ENCODE measurements around the gene TTC16.
"Not testable (repeated sequence)": the region's sequence is repeated elsewhere in the genome, so short reads cannot be mapped to it uniquely, and the experiment has no call there.

TTC16 gene

DNA sequence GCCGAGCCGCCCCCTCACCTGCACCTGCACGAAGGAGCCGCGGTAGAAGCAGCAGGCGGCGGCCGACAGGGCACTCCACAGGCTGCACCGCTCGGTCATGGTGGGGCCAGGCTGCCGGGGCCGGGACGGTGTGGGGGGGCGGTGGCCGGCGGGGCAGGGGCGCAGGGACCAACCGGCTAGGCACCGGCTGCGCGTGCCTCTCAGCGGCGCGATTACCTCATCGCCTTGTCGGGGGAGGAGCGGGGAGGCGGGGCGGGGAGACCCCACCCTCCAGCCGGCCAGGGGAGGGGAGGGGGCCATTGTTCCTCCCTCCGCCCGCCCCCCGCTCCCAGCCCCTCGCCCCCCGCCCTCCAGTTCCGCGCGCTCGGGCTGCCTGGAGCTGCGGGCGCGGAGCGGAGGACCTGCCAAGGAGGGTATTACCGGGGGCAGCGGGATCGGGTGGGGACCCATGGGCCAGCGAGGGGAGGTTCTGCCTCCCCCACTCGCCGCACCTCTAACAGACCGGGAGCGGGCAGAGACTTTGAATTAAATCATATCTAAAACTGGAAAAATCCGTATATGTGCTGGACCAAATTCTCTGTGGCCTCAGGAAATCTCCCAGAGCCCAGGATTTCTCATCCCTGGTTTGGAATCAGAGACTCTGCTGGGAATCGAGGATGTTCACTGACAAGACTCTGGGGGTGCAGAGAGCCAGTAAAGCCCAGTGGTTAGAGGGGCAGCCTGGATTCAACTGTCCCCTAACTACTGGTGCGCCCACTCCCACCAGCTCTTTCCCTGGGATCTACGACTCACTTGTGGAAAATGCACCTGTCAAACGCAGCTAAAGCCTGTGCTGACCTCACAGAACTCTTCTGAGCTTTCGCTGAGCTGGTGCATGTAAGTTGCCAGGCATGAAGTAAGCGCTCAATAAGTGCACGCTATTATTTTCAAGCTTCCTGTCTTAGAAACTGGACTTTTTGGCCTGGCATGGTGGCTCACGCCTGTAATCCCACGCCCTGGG, 39.5 kb downstream of the TTC16 start:
- DNase-seq: no peak
- in situ Hi-C loops (cut with HindIII; ENCODE audit: low pct_ligation_motif_present, low pct_unique_long_range_greater_than_20kb, low sequenced_read_pairs): no loop called here

- no peak for DNase-seq
- in situ Hi-C loops (cut with HindIII; ENCODE audit: low pct_ligation_motif_present, low pct_unique_long_range_greater_than_20kb, low sequenced_read_pairs): no loop called here
Observed at GRCh38 chr9:127756233-127756632, 40.4 kb downstream of the TTC16 start.

- DNase-seq; in situ Hi-C loops (cut with HindIII; ENCODE audit: low pct_ligation_motif_present, low pct_unique_long_range_greater_than_20kb, low sequenced_read_pairs): not testable (repeated sequence)
Observed at GRCh38 chr9:127756776-127757175, 40.9 kb downstream of the TTC16 start.

DNA sequence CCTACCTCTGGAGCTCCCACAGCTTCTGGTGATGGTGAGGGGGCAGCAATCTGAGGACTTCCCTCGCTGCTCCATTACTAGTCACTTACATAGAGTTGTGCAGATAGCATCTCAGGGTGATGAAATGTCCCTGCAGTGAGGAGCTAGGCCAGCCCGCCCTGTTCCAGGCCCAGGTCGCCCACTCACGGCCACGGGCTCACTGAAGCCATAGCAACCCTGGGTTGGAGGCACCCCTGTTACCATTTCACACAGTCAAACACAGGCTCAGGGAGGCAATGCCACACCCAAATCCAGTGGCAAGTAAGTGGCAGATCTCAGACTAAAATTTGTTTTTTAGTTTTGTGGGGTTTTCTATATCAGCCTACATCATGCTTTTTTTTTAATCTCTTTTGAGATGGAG, 43.0 kb downstream of the TTC16 start:
- in situ Hi-C loops (cut with HindIII; ENCODE audit: low pct_ligation_motif_present, low pct_unique_long_range_greater_than_20kb, low sequenced_read_pairs): no loop called here
- no peak for DNase-seq

DNA sequence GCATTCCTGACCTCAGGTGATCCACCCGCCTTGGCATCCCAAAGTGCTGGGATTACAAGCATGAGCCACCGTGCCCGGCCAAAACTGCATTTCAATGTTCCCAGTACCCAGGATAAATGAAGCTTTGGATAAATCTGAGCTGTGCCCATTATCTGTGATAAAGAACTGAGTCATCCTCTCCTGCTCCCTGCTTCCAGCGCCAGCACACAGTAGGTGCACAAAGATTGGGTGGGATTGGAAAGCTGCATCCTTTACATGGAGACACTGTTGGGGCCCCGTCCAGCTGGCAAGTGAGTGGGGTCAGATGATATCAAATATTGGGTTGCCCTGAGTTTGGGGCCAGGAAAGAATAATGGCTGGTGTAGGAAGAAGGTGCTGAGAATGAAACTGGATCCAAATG, 45.2 kb downstream of the TTC16 start:
- in situ Hi-C loops (cut with HindIII; ENCODE audit: low pct_ligation_motif_present, low pct_unique_long_range_greater_than_20kb, low sequenced_read_pairs): no loop called here
- no peak for DNase-seq

DNA sequence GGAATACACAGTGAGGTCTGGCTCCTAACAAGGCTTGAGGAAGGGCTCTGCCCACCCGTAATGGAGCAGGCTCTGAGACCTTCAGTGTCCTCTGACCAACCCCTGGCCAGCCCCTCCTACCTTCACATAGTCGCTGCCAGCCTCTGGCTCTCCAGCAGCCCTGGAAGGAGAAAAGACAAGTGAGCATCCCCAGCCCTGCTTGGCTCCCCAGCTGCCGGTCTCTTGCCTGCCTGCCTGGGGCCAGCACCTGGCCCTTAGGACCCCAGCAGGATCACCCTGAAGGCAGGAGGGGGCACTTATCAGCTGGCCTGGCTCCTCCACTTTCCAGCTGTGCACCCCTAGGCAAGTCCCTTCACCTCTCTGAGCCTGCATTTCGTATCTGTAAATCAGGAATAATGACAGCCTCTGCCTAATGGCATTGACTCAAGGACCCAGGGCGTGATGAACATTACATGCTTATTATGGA, 45.6 kb downstream of the TTC16 start:
- no peak for DNase-seq
- in situ Hi-C loops (cut with HindIII; ENCODE audit: low pct_ligation_motif_present, low pct_unique_long_range_greater_than_20kb, low sequenced_read_pairs): no loop called here

GRCh38 chr9:127762111-127762676, 46.3 kb downstream of the TTC16 start:
- in situ Hi-C loops (cut with HindIII; ENCODE audit: low pct_ligation_motif_present, low pct_unique_long_range_greater_than_20kb, low sequenced_read_pairs): no loop called here
- DNase-seq: no peak

GRCh38 chr9:127763918-127764384, 48.1 kb downstream of the TTC16 start:
- in situ Hi-C loops (cut with HindIII; ENCODE audit: low pct_ligation_motif_present, low pct_unique_long_range_greater_than_20kb, low sequenced_read_pairs): no loop called here
- no peak for DNase-seq

DNA sequence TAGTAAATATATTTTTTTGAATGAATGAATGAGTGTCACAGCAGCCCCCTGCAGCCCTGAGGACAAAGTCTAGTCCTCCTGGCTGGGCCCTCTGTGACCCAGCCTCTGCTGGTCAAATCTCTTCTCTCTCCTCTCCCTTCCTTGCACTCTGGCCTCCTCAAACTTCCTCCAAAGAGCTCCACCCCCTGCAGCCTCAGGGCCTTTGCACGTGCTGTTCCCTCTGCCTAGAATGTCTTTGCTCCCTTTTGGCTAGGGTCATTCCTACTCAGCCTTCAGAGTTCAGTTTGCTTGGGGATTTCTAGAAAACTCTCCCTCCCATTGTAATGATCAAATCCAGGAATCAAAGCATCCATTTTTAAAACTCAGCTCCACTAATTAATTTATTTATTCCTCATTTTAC, 49.5 kb downstream of the TTC16 start:
- no peak for DNase-seq
- in situ Hi-C loops (cut with HindIII; ENCODE audit: low pct_ligation_motif_present, low pct_unique_long_range_greater_than_20kb, low sequenced_read_pairs): no loop called here

- in situ Hi-C loops (cut with HindIII; ENCODE audit: low pct_ligation_motif_present, low pct_unique_long_range_greater_than_20kb, low sequenced_read_pairs): no loop called here
- no peak for DNase-seq
Observed at GRCh38 chr9:127767410-127767809, 51.5 kb downstream of the TTC16 start.

- in situ Hi-C loops (cut with HindIII; ENCODE audit: low pct_ligation_motif_present, low pct_unique_long_range_greater_than_20kb, low sequenced_read_pairs): no loop called here
- DNase-seq: no peak
Observed at GRCh38 chr9:127767909-127768331, 52.0 kb downstream of the TTC16 start.

GRCh38 chr9:127768698-127769097, 52.8 kb downstream of the TTC16 start:
- no peak for DNase-seq
- in situ Hi-C loops (cut with HindIII; ENCODE audit: low pct_ligation_motif_present, low pct_unique_long_range_greater_than_20kb, low sequenced_read_pairs): no loop called here

DNA sequence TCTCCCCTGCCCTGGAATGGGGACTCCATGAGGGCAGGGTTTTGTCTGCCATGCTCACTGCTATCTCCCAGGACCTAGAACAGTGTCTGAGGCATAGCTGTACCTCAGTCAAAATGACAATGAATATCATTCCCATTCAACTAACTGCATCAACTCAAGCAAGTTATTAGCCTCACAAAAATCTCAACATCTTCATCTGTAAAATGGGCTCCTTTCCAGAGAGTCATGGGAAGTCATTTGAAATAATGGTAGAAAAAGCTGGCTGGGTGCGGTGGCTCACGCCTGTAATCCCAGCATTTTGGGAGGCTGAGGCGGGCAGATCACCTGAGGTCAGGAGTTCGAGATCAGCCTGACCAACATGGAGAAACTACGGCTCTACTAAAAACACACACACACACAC, 53.2 kb downstream of the TTC16 start:
- in situ Hi-C loops (cut with HindIII; ENCODE audit: low pct_ligation_motif_present, low pct_unique_long_range_greater_than_20kb, low sequenced_read_pairs): no loop called here

GRCh38 chr9:127769929-127770582, 54.2 kb downstream of the TTC16 start:
- DNase-seq: no peak
- in situ Hi-C loops (cut with HindIII; ENCODE audit: low pct_ligation_motif_present, low pct_unique_long_range_greater_than_20kb, low sequenced_read_pairs): no loop called here

More for the DNA sequence above, 53.2 kb downstream of the TTC16 start:
- DNase-seq: no peak

- no peak for DNase-seq
- in situ Hi-C loops (cut with HindIII; ENCODE audit: low pct_ligation_motif_present, low pct_unique_long_range_greater_than_20kb, low sequenced_read_pairs): no loop called here
Observed at GRCh38 chr9:127770583-127770904, 54.7 kb downstream of the TTC16 start.

DNA sequence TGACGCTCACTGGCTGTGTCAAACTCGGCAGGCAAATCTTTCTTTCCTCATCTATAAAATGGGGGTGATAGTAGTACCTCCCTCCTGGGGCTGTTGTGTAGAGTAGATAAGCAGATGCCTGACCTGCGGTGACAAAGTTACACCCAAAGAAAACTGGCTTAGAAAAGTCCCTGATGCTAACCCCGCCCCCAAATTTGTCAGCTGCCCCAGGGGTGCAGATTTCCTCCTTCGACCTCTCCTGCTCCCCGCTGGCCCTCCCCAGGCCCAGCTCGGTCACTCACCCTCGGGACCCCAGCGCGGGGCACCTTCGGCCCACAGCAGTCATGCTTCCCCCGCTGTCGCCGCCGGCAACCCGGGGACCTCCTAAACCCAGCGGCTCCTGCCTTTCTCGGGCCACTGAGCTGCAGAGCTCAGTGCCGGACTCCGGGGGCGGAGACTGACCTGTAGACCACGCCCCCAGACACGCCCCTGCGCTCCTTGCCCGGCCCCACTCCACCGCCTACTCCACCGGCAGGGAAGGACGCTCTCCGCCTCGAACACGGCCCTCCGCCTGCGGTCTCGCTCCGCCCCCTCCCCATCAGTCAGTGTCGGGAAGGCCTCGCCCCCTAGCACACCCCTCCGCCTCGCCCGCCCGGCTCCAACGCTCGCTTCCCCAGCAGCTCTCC, 55.2 kb downstream of the TTC16 start:
- in situ Hi-C loops (cut with HindIII; ENCODE audit: low pct_ligation_motif_present, low pct_unique_long_range_greater_than_20kb, low sequenced_read_pairs): no loop called here
- DNase-seq: peak; percentile 95

- in situ Hi-C loops (cut with HindIII; ENCODE audit: low pct_ligation_motif_present, low pct_unique_long_range_greater_than_20kb, low sequenced_read_pairs): no loop called here
- no peak for DNase-seq
Observed at GRCh38 chr9:127771570-127772189, 55.8 kb downstream of the TTC16 start.

DNA sequence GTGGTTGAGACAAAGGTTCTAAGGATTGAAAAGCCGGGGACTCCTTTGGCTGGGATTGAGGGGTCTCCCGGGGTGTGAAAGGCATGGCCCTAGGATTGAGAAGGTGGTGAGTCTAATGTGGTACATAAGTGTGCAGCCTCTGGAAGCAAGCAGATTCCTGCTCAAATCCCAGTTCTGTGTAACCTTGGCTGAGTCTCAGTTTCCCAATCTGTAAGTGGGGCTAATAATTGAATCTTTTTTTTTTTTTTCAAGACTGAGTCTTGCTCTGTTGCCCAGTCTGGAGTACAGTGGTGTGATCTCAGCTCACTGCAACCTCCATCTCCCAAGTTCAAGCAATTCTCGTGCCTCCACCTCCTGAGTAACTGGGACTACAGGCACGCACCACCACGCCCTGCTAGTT, 56.7 kb downstream of the TTC16 start:
- no peak for DNase-seq
- in situ Hi-C loops (cut with HindIII; ENCODE audit: low pct_ligation_motif_present, low pct_unique_long_range_greater_than_20kb, low sequenced_read_pairs): no loop called here

Measured in ACHN (cell line).